Astrocyte (in vitro differentiated cells and primary cell): ENCODE data around the gene RASGEF1C.

Experiments
- CTCF ChIP-seq: IDR thresholded peaks from 2 replicates; pipeline ENCODE4 v1.5.1; 2011; ENCODE audit warnings: low read depth, mild to moderate bottlenecking, inconsistent platforms, low read length, moderate library complexity; ENCODE audit not compliant: insufficient read depth
- EZH2 ChIP-seq: IDR thresholded peaks from 2 replicates; pipeline ENCODE4 v1.6.1; 2012; ENCODE audit warnings: mild to moderate bottlenecking, low read length, inconsistent platforms; ENCODE audit not compliant: insufficient read depth

- TF ChIP-seq CTCF (no peak), EZH2 (no peak)
Measured at GRCh38 chr5:180133551-180133950, 75.5 kb downstream of the RASGEF1C start.
